Activated CD8-positive, alpha-beta memory T cell treated with anti-CD3 and anti-CD28 coated beads, Interleukin-2, amount 50 U/mL, for 48 hours (primary cell): ENCODE results near the gene SHF.
"Not testable (repeated sequence)": the region's sequence is repeated elsewhere in the genome, so short reads cannot be mapped to it uniquely, and the experiment has no call there.

Experiments
- DNase-seq: peaks from one replicate; pipeline ENCODE4 v3.0.0-alpha.2; 2020

Gene SHF

GRCh38 chr15:45187894-45188830 lies at the start of gene SHF:
TSS of gene SHF (minus strand) at chr15:45187966. CDS start at chr15:45187951, 15 bp downstream.
- DNase-seq = peak; percentile 84

DNA sequence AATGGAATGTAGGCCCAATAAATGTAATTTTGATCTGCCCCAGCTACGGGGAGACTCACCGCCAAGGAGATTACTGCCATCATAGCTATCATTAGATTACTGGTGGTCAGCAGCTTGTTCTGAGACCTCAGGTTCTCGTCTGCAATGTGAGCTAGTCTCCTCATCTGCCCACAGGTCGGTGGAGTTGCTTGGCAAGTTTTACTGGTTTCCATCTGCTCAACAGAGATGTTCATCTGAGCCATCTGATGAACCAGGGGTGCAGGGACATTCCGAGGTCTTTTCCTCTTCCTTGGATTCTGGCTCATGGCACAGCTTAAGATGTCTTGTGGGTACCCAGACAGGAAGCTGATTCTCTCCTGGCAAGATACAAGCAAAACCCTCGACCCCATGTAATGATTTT lies 49.0 kb upstream of the SHF start:
- not testable (repeated sequence) for DNase-seq

DNA sequence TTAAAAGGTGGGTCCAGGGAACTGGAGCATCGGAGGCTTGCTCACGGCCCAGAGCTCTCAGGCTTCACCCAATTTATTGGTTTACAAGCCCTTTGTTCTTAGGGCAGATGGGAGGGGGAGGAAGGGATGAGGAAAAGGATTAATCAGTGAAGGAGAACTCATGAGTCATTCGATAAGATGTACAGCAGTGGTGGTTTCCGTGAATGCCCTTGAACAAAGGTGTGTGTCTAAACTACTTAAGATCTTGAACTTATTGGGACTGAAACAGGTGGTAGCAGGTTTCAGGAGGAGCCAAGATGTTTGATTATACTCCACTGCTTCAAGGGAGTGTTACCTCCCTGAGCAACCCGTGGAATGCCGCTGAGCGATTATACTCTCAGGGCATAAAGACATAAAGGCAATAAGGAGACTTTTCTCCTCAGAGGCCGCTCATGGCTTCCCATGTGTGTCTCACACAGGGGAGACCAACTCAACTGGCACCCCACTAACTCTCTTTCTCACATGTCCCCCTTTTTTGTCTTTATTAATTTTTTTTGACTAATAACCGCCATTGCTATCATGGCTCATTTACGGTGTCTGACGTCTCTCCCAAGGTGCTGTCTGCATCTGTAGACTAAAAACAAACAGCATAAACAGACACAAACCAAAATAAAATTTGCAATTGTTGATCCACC lies 46.9 kb upstream of the SHF start:
- no peak for DNase-seq

DNA sequence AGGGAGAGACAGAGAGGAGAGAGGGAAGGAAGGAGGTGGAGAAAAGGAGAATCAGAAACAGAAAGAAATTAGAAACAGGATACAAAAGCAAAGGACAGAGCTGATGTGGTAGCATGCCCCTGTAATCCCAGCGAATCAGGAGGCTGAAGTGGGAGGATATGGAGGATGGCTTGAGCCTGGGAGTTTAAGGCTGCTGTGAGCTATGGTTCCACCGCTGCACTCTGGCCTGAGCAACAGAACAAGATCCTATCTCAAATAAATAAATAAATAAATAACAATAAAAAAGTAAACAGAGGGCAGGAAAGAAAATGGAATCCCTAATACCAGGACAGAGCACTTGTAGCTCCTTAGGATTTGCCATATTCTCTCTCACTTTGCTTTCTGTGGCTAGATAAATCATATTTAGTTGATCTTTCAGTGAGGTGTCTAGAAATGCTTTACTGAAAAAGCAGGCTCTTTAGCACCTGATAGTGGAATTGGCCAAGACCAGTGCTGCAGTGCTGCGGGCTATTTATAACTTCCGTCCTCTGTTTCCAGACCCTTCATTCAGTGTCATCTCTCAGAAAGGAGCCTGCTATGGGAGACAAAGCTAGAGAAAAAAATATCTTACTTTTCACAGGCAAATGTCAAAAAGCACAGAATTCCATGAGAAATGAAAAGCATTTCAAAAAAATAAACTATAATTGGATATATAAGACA lies 44.2 kb upstream of the SHF start:
- no peak for DNase-seq

DNA sequence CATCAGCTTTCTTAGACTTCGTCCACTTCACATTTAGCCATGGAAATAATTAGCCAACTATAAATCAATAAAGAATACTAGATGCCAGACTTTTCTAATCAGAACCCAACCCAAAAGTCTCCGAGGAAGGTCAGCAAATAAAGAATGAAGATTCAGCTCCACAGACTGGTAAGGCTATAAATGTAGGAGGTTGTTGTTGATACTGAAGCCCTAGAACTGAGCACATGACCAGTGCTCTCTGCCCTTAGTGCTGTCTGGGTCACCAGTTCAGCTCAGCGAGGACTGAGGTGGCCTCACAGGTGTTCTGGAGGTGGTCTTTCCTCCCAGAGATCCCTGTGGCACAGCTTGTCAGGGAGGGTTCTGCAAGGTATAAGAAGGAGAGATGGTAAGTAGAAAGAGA lies 43.4 kb upstream of the SHF start:
- DNase-seq = no peak

GRCh38 chr15:45230245-45230965 lies 42.6 kb upstream of the SHF start:
- no peak for DNase-seq

- DNase-seq = no peak
Measured at GRCh38 chr15:45228931-45229330, 41.2 kb upstream of the SHF start.

- no peak for DNase-seq
Measured at GRCh38 chr15:45225506-45226273, 37.9 kb upstream of the SHF start.

DNA sequence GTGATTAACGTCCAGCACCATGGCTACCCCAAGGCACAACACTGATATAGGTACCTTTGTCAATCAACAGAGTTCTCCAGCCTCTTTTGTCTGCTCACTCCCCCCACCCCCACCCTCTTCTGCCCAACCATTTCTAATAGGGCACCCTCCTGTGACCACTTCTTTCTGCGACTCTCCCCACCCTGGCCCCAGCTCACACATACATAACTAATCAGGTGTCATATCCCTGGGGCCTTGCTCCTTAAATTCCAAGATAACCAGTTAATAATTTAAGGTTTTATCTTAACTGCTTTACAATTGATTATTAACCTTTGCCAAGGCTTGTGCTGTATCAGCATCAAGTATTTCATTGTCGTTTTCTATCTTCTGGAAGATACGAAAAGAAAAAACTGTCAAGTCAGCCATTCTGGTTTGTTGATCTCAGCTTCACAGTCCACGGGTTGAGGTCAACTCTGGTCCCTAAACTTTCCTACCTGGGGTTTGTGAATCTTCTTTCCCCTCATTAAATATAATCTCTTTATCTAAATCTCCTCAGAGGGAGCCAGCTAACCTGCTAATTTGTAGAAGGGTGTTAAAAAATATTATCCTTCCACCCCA lies 37.0 kb upstream of the SHF start:
- DNase-seq = no peak

DNA sequence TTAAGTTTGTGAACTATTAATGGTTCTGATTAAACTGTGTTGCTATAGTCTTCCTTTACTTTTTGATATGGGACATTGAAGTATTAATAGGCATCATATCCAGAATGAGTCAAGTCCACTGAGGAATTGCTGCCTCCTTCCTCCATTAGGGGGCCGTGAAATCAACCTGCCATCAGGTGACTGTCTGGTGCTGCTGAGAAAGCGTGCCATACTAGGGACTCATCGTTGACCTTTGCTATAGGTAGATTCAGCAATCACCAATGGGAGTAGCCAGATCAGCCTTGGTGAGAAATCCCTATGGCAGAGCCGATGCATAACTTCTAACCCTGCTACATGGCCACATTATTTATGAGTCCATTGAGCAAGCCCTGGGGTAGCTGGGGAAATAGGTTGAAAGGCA lies 34.2 kb upstream of the SHF start:
- DNase-seq = no peak

DNA sequence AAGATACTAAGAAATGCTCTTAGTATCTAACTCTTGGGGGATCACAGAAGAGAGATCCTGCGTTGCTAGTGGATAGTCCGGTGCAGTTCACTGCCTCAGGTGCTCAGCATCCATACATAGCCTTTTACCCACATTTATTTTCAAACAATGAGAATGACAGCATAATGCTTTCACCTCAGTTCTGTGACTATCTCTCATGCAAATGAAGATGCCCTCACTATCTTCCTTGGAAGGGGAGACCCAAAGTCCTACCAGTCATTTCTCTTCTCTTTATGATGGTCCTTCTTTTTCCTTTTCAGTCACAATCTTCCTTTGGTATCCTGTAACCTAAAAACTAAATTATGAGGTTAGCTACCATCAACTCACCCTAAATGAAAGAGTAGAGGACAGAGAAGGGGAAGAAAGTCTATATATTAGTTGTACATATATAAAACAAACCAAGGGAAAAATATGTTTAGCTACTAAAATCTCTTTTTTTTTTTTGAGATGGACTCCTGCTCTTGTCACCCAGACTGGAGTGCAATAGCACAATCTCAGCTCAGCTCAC lies 33.4 kb upstream of the SHF start:
- DNase-seq = no peak

- DNase-seq = no peak
Measured at GRCh38 chr15:45212493-45212892, 24.7 kb upstream of the SHF start.

DNA sequence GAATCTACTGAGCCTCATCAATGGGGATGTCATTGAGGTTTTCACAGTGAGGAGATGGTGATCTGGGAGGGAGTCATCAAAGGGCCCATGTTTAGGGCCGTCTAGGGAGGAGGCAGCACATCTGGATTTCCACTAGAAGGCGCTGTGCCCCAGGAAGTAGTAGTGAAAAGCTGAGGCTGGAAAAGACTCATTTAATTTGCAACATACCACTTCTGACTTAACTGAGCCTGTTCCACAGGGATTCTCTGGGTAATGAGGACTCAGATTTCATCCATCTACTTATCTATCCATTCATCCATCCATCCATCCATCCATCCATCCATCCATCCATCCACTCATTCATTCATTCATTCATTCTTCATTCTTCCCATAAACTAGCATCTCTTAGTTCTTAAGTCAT lies 17.4 kb upstream of the SHF start:
- DNase-seq = peak; percentile 74

DNA sequence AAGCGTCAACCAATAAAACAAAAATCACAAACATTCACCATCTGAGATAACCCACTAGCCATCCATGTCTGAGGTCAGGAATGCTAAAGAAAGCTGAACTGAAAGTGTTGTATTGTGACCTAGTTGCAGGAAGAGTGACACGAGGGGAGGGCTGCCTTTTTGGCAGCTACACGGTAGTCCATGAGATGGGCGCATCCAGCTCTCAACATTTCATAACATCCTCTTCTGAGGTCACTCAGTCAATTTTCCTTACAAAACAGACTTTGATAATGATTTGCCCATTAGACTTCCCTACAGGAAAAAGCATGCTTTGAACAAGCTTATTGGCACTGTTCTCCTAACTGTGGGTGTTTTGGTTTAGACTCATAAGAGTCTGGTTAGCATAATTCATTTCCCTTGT lies 15.4 kb upstream of the SHF start:
- DNase-seq = no peak

DNA sequence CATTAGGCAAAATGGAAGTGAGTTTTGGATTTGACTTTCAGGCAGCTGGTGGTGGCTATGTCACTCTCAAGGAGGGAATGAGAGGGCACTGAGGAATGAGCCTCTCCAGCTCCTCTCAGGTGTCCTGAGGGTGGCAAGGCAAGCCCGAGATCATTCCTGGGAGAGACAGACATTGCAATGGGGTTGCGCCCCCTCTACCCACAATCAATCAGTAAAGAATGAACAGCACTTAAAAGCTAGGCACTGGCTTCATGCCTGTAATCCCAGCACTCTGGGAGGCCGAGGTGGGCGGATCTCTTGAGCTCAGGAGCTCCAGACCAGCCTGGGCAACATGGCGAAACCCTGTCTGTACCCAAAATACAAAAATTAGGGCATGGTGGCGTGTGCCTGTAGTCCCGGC lies 14.1 kb upstream of the SHF start:
- DNase-seq = no peak

DNA sequence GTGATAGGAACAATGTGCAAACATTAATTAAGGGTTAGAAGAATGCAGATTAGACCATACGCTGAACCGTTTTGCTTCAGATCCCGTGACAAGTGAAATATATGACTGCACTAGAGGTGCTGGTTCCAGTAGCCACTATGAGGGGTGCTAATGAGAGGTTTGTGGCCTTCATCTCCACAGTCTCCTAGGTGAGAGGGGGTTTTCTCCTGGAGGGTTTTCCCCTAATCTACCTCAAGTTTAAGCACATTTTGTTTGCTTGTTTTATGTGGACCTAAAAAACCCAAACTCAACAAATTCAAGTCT lies 13.7 kb upstream of the SHF start:
- no peak for DNase-seq

GRCh38 chr15:45200799-45201556 lies 13.2 kb upstream of the SHF start:
- peak; percentile 99 for DNase-seq

GRCh38 chr15:45200001-45200798 lies 12.4 kb upstream of the SHF start:
- peak; percentile 100 for DNase-seq

GRCh38 chr15:45199136-45199810 lies 11.5 kb upstream of the SHF start:
- DNase-seq = peak; percentile 73
